Adipocyte (in vitro differentiated cells): ENCODE data around the gene ITPRID2.
A peak's percentile ranks its signal among the peaks of the same experiment; 100 is the strongest.

Experiments used
- DNase-seq: peaks from one replicate; pipeline ENCODE4 v3.0.0-alpha.2; 2015; ENCODE audit warnings: low read depth
- H3K27me3 ChIP-seq: replicated peaks from 2 replicates; pipeline ENCODE4 v1.7.0; 2013; ENCODE audit warnings: mild to moderate bottlenecking, low read length, moderate library complexity; ENCODE audit not compliant: control insufficient read depth, insufficient read depth
- H3K36me3 ChIP-seq: 2 replicates; pipeline ENCODE4 v1.7.0; 2013; ENCODE audit warnings: low read length, mild to moderate bottlenecking, moderate library complexity; ENCODE audit not compliant: control insufficient read depth, insufficient read depth, severe bottlenecking
- H3K4me1 ChIP-seq: 2 replicates; pipeline ENCODE4 v1.7.0; 2013; ENCODE audit warnings: mild to moderate bottlenecking, low read length, moderate library complexity; ENCODE audit not compliant: control insufficient read depth, insufficient read depth
- H3K4me3 ChIP-seq: 2 replicates; pipeline ENCODE4 v1.7.0; 2013; ENCODE audit warnings: mild to moderate bottlenecking, low read length, moderate library complexity
- H3K9ac ChIP-seq: 2 replicates; pipeline ENCODE4 v1.7.0; 2013; ENCODE audit warnings: mild to moderate bottlenecking, low read length, moderate library complexity
- H3K9me3 ChIP-seq: 2 replicates; pipeline ENCODE4 v1.7.0; 2013; ENCODE audit warnings: mild to moderate bottlenecking, low read length, moderate library complexity; ENCODE audit not compliant: control insufficient read depth

ITPRID2 gene

GRCh38 chr2:181891258-181891965 is at the start of gene ITPRID2:
Gene ITPRID2, plus strand, starts transcription at chr2:181891730. Its CDS starts 337 bp downstream, at chr2:181892067.
- Histone ChIP-seq H3K4me3 (peak within 1 kb of the TSS; percentile 100), H3K9me3 (no peaks in the 10 kb centered on the region), H3K27me3 (no peaks in the 10 kb centered on the region), H3K9ac (peak within 1 kb of the TSS; percentile 99), H3K36me3 (peaks cover 8% of the 10 kb centered on the region), H3K4me1 (peaks cover 29% of the 10 kb centered on the region)
- DNase-seq: peak; percentile 97

GRCh38 chr2:181844551-181845290 is 46.8 kb upstream of the ITPRID2 start:
- Histone ChIP-seq H3K4me1 (peaks cover 25% of the 10 kb centered on the region), H3K4me3 (no peak overlapping the region), H3K9ac (no peak overlapping the region), H3K27me3 (no peaks in the 10 kb centered on the region), H3K9me3 (no peaks in the 10 kb centered on the region), H3K36me3 (no peaks in the 10 kb centered on the region)
- no peak for DNase-seq

GRCh38 chr2:181846399-181847197 is 44.9 kb upstream of the ITPRID2 start:
- Histone ChIP-seq H3K36me3 (no peaks in the 10 kb centered on the region), H3K9ac (no peak overlapping the region), H3K4me1 (peaks cover 26% of the 10 kb centered on the region), H3K4me3 (no peak overlapping the region), H3K9me3 (no peaks in the 10 kb centered on the region), H3K27me3 (no peaks in the 10 kb centered on the region)
- no peak for DNase-seq

- no peaks in the 10 kb centered on the region for H3K9me3 ChIP-seq
- no peak for DNase-seq
- H3K4me3 ChIP-seq: no peak overlapping the region
- H3K4me1 ChIP-seq: peaks cover 26% of the 10 kb centered on the region
- no peaks in the 10 kb centered on the region for H3K27me3 ChIP-seq
- H3K36me3 ChIP-seq: no peaks in the 10 kb centered on the region
- no peak overlapping the region for H3K9ac ChIP-seq
These were observed 44.4 kb upstream of the ITPRID2 start for GRCh38 chr2:181847198-181847556.

GRCh38 chr2:181847702-181848101 is 43.8 kb upstream of the ITPRID2 start:
- peaks cover 26% of the 10 kb centered on the region for H3K4me1 ChIP-seq
- H3K36me3 ChIP-seq: no peaks in the 10 kb centered on the region
- no peaks in the 10 kb centered on the region for H3K27me3 ChIP-seq
- no peak overlapping the region for H3K4me3 ChIP-seq
- H3K9me3 ChIP-seq: no peaks in the 10 kb centered on the region
- no peak for DNase-seq
- no peak overlapping the region for H3K9ac ChIP-seq

GRCh38 chr2:181848261-181848886 is 43.2 kb upstream of the ITPRID2 start:
- no peak overlapping the region for H3K9ac ChIP-seq
- H3K4me1 ChIP-seq: peaks cover 26% of the 10 kb centered on the region
- no peaks in the 10 kb centered on the region for H3K27me3 ChIP-seq
- H3K4me3 ChIP-seq: no peak overlapping the region
- no peaks in the 10 kb centered on the region for H3K9me3 ChIP-seq
- DNase-seq: no peak
- no peaks in the 10 kb centered on the region for H3K36me3 ChIP-seq

- Histone ChIP-seq H3K4me3 (no peak overlapping the region), H3K9me3 (no peaks in the 10 kb centered on the region), H3K4me1 (peaks cover 26% of the 10 kb centered on the region), H3K9ac (no peak overlapping the region), H3K27me3 (no peaks in the 10 kb centered on the region), H3K36me3 (no peaks in the 10 kb centered on the region)
- no peak for DNase-seq
These were observed 41.9 kb upstream of the ITPRID2 start for GRCh38 chr2:181849601-181850000.

GRCh38 chr2:181850936-181851560 is 40.5 kb upstream of the ITPRID2 start:
- H3K9ac ChIP-seq: no peak overlapping the region
- H3K36me3 ChIP-seq: no peaks in the 10 kb centered on the region
- no peaks in the 10 kb centered on the region for H3K27me3 ChIP-seq
- no peaks in the 10 kb centered on the region for H3K9me3 ChIP-seq
- DNase-seq: no peak
- no peak overlapping the region for H3K4me3 ChIP-seq
- H3K4me1 ChIP-seq: peaks cover 26% of the 10 kb centered on the region

- no peak overlapping the region for H3K4me3 ChIP-seq
- DNase-seq: no peak
- H3K9me3 ChIP-seq: no peaks in the 10 kb centered on the region
- H3K27me3 ChIP-seq: no peaks in the 10 kb centered on the region
- H3K9ac ChIP-seq: no peak overlapping the region
- H3K4me1 ChIP-seq: peaks cover 21% of the 10 kb centered on the region
- no peaks in the 10 kb centered on the region for H3K36me3 ChIP-seq
These were observed 39.8 kb upstream of the ITPRID2 start for GRCh38 chr2:181851726-181852125.

GRCh38 chr2:181853696-181854095 is 37.8 kb upstream of the ITPRID2 start:
- H3K4me3 ChIP-seq: no peak overlapping the region
- H3K27me3 ChIP-seq: no peaks in the 10 kb centered on the region
- peaks cover 8% of the 10 kb centered on the region for H3K4me1 ChIP-seq
- no peak for DNase-seq
- H3K9ac ChIP-seq: no peak overlapping the region
- no peaks in the 10 kb centered on the region for H3K36me3 ChIP-seq
- H3K9me3 ChIP-seq: no peaks in the 10 kb centered on the region
